GOT3 (cell line): Measurements from ENCODE around the gene KLF9.
A peak's percentile ranks its signal among the peaks of the same experiment; 100 is the strongest.

Experiments used
- DNase-seq: peaks from one replicate; lab custom pipeline; 2025; ENCODE audit warnings: mixed read lengths; lab: John Stamatoyannopoulos, UW

KLF9 gene

DNA sequence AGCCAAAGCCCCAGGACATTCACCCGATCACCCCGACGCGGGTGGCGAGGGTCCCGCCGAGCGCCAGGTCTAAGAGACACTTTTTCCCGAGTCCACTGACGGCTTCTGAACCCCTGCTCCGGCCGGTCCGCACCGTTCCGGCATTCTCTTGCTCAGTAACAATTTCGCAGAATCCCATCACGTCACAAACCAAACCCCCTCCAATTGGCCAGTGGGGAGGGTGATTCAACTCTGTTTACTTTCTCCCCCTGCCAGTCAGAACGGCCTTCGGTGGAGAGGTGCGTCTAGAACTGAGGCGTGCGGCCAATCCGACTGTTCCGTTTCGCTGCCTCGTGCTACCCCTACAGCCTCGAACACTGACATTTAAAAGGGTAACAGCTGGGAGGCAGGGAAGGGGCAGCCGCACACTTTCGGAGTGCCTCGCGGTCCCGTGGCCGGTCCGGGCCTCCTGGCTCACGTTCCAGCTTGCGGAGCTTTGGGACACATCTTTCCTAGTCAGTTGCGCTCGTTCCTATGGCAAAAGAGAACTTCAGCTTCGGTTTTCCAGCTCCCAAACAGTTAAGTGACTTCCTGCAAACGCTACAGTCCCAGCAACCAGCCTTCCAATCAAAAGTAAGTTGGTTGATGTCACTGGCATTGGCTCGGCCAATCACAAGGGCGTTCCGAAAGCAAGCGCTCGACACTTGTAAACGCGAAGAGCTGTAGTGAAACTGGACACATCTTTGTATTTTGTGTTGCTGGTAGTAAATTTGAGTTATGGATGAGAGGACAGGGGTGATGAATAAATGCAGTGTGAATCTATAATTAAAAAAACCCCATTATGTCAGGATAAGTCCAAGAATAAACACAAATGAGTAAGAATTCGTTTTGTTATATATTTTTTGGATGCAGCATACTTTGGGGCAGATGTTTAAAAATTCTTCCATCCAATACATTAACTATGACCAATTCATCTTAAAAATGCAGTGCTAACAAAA lies at the start of gene KLF9:
Gene KLF9, minus strand, starts transcription at position 859 of the 977 bp plus-strand sequence. CDS start 1,294 bp downstream, outside the sequence.
- DNase-seq, result peak; percentile 50

DNA sequence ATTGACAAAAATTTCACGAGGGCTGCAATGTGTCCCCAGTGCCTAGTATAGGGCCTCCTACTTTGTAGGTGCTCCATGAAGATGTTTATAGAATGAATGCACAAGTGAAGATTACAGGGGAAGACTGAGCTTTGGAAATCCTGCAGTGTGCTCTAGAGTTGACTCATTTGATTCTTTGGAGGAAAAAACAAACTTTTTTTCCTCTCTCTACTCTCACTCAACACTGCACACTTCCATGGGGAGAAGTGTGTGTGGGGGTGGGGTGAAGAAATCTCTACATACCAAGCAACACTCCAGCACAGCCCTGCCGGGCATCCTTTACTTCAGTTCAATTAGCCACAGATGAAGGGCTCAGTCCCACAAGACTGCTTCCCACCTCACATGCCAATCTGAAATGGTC lies 49.4 kb upstream of the KLF9 start:
- DNase-seq, result no peak

DNA sequence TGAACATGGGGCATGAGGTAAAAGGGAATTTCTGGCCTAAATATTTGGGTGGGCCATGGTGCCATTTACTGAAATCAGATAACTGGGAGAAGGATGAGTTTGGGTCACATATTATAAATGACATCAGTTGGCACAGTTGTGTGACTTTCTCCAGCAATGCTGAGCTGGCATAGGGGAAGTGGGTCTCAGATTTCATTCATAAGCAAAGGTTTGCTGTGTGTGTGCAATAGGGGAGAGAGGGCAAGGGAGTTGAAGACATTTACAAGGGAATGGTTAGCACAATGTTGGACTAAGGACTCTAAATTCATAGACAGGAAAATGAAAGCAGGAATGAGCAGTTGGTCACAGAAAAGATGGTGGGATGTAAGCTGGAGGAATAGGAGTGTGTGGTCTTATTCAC lies 47.8 kb upstream of the KLF9 start:
- DNase-seq, result no peak

DNA sequence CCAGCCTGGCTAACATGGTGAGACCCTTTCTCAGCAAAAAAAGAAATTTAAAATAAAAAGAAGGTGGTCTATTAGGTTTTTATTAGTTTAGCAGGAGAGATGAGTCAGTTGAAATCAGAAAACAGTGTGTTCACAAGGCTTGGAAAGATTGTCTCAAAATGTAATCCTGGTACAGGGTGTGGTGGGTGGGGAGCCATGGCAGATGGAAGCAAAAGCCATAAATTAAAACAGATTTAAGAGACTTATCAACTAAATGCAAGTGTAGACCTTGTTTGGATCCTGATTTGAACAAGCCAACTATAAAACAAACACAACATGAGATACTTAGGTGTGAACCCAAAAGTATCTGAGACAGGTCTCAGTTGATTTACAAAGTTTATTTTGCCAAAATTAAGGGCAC lies 42.8 kb upstream of the KLF9 start:
- DNase-seq, result no peak

DNA sequence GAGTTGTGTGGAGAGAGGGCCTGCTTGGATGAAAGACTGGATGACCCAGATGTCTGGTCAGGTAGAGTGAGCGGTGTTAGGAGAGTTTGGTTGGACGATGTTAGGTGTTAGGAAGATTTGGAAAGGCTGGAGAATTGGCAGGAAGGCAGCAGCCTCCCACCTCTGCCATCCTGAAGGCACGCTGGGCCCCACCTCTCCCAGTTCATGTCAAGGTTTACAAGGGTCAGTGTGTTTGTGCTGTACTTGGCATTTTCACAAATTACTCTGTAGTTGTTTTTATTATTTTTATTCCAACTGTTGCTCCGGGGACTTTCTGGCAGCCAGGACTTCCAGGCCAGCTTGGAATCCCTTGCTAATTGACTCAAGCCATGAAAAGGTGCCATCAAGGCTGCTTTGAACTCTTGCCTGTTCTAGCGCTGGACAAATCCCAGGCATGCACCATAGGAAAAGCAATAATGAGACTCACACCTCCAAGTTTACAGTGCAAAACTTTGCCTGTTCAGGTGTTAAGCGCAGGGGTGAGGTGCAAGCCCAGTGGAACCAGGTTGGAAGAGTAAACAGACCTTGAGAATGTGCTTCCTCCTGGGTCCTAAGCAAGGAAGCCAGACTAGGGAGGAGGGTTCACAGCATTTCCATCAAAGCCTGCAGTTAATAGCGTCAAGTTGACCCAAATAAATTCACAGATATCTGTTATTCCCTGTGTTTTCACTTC lies 41.7 kb upstream of the KLF9 start:
- no peak for DNase-seq

DNA sequence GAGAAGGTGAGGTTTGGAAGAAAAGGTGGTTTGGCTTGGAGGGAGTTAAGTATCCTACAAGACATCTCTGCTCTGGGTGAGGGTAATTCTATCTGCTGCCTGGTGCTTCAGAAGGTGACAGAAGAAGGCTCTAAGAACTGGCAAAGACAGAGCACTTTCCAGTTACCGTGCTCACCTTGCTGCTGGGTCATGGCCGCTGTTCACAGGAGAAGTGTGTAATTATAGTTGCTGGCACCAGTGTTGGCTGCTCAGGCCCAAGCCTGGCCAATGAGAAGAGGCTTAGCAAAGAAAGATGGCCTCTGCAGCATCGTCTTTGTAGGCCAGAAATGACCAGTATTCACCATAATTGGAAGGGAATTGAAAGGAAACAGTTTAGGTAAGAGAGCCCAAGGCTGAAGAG lies 37.9 kb upstream of the KLF9 start:
- DNase-seq, result no peak

DNA sequence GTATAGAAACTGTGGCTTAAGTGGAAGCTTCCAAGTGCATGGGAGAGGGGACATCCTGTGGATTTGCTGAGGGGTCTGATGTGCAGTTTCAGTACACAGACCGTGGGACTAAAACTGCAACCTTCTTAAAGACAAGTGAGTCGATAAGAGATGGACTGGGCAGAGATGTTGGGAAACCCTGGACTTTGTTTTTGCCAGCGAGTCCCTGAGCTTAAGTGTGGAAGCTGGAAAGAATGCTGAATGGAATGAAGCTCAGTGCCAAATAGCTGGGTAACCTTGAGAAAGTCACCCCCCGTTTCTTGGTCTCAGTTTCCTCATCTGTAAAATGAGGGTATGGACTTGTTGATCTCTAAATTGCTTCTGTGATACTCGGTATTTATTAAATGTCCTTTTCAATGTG lies 37.3 kb upstream of the KLF9 start:
- no peak for DNase-seq

DNA sequence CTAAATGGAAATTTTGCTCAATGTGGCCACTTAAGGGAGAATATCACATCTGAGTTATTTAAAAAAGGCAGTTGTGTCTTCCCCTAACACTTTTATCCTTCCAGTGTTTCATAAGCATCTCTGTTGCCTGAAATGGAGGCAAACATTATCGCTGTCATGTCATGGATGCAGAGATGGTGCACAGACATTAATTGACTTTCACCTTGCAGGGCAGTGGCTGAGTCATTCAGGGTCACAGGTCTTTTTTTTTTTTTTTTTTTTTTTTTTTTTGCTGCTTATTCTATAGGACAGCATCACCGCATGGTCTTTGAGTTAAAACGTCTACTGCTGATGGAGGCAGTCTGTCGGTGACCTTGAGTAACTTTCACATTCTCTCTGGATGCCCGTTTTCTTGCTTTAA lies 36.3 kb upstream of the KLF9 start:
- no peak for DNase-seq

DNA sequence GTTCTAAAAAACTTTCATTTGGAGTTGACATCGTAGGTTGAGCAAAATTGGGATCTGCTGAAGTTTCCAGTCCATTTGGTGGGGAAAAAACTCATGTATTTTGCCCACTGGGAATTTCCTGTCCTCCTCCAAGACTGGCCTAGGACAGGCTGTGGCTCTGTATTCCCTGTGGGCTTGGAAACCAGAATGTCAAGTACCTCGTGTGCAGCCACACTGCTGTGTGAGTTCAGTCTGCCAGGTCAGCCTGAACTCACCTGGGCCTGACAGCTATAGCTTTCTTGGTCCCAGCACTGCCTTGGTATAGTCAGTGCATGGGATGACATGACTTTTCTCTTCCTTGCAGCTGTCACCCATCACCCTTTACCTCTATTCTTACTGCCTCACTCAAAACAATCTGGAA lies 35.0 kb upstream of the KLF9 start:
- DNase-seq, result no peak

DNA sequence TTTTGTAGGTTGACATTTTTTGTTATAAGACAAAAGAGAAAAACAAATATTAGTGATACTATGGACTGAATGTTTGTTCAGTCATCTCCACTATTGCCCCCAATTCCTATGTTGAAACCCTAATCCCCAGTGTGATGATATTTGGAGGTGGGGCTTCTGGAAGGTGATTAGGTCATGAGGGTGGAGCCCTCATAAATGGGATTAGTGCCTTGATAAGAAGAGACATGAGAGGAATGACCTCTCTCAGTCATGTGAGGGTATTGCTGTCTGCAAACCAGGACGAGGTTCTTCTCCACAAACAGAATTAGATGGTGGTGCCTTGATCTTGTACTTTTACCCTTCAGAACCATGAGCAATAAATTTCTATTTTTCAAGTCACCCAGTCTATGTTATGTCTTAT lies 34.5 kb upstream of the KLF9 start:
- DNase-seq, result no peak

DNA sequence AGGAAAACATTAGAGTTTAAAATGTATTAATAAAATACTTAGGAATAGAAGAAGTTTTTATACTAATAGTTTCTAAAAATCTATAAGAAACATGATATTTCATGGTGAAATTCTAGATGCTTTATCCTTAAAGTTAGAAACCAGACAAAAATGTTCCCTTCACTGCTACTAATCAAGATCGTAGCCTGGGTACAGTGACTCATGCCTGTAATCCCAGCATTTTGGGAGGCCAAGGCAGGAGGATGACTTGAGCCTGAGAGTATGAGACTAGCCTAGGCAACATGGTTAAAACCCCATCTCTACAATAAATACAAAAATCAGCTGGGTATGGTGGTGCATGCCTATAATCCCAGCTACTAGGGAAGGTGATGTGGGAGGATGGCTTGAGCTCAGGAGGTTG lies 30.4 kb upstream of the KLF9 start:
- no peak for DNase-seq

DNA sequence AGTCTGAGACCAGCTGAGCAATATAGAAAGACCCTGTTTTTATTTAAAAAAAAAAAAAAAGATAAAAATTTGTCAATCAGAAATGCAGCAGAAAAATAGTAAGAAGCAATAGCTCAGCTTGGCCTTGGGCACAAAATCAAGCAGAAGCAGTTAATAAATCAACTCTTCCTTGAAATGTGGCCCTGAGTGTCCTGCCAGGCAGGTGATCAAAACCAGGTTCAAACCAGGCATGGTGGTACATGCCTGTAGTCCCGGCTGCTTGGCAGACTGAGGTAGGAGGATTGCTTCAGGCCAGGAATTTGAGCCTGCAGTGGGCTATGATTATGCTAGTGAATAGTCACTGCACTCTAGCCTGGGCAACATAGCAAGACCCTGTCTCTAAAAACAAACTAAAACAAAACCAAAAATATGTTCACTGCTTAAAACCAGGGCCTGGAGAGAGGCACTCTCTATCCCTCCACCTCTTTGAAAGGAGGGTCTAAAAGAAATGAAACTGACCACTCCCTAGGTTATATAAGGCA lies 27.9 kb upstream of the KLF9 start:
- no peak for DNase-seq

DNA sequence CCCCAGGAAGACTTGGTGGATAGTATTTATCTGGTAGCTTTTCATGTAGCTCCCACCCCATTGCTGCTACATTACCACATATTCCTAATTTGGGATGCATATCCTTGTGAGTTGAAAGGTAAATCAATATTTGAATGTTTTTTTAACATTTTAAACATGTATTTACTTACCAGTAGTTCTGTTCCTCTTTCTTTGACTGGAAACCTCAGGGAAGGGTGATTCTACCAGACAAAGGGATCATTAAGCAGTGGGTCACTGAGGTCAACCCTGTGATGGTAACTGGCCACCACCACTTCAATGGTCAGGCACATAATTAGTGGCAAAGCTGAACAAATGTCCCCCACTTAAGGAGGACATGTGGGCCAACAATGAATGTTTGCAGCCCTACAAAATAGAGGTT lies 27.2 kb upstream of the KLF9 start:
- no peak for DNase-seq

DNA sequence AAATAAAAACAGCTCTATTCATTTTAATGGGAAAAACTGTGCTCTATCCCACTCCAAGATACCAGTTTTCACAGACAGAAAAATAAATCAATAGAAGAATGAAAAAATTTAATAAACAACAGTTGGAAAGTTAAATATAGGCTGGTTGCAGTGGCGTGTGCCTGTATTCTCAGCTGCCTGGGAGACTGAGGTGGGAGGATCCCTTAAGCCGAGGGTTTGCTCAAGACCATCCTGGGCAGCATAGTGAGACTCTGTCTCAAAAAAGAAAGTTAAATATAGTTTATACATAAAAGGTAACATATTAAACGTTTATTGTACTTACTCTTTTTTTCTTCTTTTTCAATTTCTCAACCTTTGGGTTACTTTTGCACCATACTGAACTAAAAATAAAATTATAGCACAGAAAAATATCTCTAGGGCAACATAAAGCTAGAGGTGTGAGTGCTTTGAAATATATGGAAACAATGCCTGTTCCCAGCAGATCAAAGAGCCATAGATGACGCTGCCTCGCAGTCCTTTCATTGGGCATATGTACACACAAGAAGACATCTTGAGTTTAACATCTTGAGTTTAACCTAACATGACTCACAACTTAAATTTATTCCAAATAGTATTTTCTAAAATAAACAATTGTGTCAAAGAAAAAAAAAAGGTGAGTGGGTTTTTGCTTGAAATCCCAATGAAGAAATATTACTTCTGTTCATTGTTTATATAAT lies 25.7 kb upstream of the KLF9 start:
- DNase-seq, result no peak

DNA sequence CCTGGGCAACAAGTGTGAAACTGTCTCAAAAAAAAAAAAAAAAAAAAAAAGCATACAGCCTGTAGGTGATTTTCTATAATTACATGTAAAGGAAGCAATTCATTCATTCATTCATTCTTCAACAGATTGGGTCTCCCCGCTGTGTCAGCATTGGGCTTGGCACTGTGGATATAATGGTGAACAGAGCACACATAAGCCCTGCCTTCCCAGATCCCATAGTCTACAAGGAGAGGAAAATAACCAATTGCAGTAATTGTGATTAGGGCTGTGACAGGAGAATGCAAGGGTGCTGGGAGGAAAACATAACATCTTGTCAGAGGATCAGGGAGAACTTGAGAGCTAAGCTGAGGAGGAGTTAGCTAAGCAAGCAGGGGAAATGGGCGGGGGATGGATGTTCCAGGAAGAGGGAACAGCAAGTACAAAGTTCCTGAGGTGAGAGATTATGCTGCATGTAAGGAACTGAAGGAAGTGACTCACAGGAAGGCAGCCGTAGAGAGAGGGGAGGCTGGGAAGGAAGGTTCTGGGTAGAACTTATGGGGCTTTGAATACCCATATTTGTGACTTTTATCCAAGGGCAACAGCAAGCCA lies 24.0 kb upstream of the KLF9 start:
- no peak for DNase-seq

DNA sequence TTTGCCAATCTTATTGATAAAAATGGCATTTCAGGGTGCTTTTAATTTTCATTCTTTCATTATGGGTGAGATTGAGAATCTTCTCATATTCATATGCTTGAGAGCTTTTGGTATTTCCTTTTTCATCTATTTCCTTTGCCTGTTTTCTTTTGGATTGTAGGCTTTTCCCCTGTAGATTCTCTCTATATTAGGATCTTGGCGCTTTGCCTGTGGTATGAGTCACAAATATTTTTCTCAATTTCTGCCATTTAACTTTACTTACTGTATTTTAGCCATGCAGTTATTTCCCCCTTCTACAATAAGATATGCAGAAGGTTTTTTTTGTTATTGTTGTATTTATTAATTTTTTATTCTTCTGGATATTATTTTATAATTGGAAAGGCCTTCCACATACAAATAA lies 21.5 kb upstream of the KLF9 start:
- DNase-seq, result no peak

DNA sequence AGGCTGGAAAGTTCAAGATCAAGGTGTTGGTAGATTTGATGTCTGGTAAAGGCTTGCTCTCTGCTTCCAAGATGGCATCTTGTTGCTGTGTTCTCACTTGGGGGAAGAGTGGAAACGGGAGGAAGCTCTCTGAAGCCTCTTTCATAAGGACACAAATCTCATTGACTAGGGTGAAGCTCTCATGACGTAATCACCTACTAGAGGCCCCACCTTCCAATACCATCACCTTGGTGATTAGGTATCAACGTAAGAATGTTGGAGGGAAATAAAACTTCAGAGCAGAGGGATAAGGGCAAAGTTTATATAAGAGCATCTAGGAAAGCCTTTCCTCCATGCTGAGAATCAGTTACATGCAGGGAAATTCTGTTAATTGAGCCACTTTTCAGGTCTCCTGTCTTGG lies 15.4 kb upstream of the KLF9 start:
- DNase-seq, result no peak

DNA sequence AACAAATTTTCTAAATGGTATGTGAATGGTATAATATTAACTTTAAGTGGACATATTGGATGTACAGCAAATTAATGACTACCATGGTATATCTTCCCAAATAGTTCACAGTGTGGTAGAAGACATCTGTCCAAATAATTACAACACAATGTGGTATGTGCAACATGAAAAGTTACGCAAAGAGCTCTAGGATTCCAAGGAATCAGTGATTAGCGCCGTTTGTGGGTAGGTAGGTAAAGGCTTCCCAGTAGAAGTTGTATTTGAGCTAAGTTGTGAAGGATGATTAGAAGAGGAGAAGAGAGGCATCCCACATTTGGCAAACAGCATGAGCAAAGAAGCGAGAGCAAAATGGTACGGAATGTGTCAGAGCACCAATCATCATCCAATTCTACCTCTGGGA lies 14.3 kb upstream of the KLF9 start:
- DNase-seq, result no peak

DNA sequence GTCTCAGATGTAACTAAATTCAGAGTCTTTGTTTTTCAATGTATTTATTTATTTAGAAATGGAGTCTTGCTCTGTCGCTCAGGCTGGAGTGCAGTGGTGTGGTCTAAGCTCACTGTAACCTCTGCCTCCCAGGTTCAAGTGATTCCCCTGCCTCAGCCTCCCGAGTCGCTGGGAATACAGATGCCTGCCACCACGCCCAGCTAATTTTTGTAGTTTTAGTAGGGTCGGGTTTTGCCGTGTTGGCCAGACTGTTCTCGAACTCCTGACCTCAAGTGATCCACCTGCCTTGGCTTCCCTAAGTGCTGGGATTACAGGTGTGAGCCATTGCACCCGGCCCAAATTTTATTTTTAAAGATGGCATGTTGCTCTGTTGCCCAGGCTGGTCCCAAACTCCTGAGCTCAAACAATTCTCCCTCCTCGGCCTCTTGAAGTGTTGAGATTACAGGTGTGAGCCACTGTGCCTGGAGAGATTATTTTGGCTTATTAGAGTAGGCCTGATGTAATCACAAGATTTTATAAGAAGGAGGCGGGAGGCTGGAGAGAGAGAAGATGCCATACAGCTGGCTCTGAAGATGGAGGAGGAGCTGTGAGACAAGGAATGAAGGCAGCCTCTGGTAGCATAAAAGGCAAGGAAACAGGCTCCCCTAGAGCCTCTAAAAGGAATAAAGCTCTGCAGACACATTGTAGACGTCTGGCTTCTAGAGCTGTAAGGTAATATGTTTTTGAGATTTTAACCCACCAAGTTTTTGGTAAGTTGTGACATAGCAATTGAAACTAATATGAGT lies 12.9 kb upstream of the KLF9 start:
- no peak for DNase-seq

DNA sequence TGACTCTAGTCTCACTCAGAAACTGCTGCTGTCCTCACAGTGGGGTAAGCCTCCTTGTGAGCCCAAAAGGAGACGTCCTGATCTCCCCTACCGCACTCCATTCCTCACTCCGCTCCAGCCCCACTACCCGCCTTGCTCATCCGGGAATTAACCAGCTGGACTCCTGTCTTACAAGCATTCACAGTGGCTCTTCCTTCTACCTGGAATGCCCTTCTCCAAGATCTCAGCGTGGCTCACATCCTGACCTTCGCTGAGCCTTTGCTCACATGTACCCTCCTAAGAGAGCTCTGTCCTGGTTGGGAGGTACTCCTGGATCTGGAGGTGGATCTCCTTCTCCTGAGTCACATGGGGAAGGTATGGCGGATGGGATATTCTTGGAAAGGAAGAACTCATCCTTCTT lies 10.7 kb upstream of the KLF9 start:
- DNase-seq, result no peak

DNA sequence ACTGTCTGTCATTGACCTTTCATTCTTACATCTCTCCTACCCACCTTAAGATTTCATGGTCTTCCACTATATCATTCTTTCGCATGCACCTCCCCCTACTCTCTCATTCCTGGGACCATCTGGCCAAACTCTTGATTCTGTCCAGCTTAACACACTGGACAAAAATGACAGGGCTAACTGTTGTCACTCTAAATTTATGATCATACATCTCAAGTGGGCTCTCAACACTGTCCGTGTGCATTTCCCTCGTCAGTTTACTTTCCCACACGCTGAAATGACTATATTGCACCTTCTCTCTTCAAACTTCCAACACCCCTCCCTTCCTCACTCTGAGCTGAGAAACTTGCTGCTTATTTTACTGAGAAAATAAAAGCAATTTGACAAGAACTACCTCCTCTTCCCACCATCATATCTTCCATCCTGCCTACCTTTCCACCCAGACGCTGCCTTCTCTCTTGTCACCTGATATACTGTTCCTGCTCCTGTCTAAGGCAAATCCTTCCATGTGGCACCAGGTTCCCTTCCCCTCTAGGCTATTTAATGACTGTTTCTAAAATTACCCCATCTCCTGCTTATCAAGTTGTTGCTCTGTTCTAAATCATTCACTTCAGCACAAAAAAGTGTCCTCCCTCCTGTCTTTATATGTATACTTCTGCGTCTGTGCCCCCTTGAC lies 8.1 kb upstream of the KLF9 start:
- no peak for DNase-seq
